Mucosa of stomach (tissue), 1 donor: Measurements from ENCODE around the gene CERK.
"Not testable (repeated sequence)": the region's sequence is repeated elsewhere in the genome, so short reads cannot be mapped to it uniquely, and the experiment has no call there.

ENCODE experiments used
- H3K27me3 ChIP-seq: one replicate; pipeline ENCODE4 v1.7.0; 2013; ENCODE audit warnings: mild to moderate bottlenecking, low read length; ENCODE audit not compliant: control insufficient read depth, insufficient read depth
- H3K36me3 ChIP-seq: one replicate; pipeline ENCODE4 v1.7.0; 2013; ENCODE audit warnings: low read length; ENCODE audit not compliant: control insufficient read depth, insufficient read depth
- H3K4me1 ChIP-seq: one replicate; pipeline ENCODE4 v1.7.0; 2013; ENCODE audit warnings: mild to moderate bottlenecking, low read length; ENCODE audit not compliant: control insufficient read depth, insufficient read depth
- H3K4me3 ChIP-seq: one replicate; pipeline ENCODE4 v1.7.0; 2013; ENCODE audit warnings: low read length
- H3K9ac ChIP-seq: one replicate; pipeline ENCODE4 v1.7.0; 2013; ENCODE audit warnings: mild to moderate bottlenecking, low read length, moderate library complexity
- H3K9me3 ChIP-seq: one replicate; pipeline ENCODE4 v1.7.0; 2013; ENCODE audit warnings: mild to moderate bottlenecking, low read length, moderate library complexity; ENCODE audit not compliant: control insufficient read depth
- donor health status: Pancreatic carcinoma.

The CERK gene

DNA sequence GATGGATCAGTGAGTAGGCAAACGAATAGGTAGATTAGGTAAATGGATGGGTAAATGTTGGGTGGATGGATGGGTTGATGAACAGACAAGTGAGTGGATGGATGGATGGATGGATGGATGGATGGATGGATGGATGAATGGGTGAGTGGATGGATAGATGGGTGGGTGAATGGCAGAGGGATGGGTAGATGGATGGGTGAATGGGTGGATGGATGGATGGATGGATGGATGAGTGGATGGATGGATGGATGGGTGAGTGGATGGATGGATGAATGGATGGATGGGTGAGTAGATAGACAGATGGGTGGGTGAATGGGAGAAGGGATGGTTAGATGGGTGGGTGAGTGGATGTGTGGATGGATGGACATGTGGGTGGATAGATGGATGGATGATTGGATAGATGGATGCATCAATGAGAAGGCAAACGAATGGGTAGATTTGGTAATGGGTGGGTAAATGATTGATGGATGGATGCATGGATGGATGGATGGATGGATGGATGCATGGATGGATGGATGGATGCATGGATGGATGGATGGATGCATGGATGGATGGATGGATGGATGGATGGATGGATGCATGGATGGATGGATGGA lies 89.7 kb downstream of the CERK start:
- H3K27me3 ChIP-seq, H3K36me3 ChIP-seq, H3K9ac ChIP-seq, H3K9me3 ChIP-seq, H3K4me3 ChIP-seq: not testable (repeated sequence)
- H3K4me1 ChIP-seq, result peaks cover 62% of the 10 kb centered on the region

DNA sequence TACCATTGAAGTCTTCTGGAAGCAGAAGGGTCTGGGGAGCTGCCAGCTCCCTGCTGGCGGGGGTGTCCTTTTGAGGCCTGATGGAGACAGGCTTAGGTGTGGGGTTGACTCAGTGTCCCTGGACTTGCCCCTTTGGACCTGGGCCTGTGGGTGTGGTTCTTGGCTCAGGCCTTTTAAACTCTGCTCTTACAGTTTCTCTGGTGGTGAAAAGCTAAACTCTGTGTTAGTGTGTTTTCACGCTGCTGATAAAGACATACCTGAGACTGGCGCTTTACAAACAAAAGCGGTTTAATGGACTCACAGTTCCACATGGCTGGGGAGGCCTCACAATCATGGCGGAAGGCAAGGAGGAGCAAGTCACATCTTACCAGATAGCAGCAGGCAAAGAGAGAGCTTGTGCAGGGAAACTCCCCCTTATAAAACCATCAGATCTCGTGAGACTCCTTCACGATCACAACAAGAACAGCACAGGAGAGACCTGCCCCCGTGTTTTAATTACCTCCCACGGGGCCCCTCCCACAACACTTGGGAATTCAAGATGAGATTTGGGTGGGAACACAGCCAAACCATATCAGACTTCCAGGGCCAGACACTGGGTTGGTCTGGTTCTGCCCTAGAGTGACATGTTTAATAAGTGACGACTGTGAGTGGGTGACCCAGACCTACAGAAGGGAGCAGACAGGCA lies 91.4 kb downstream of the CERK start:
- H3K36me3 ChIP-seq, result no peaks in the 10 kb centered on the region
- H3K4me3 ChIP-seq, result no peak overlapping the region
- H3K27me3 ChIP-seq, result no peaks in the 10 kb centered on the region
- H3K9ac ChIP-seq, result no peak overlapping the region
- no peaks in the 10 kb centered on the region for H3K9me3 ChIP-seq
- peaks cover 46% of the 10 kb centered on the region for H3K4me1 ChIP-seq

- H3K4me3 ChIP-seq, H3K9ac ChIP-seq, H3K9me3 ChIP-seq, H3K27me3 ChIP-seq, H3K36me3 ChIP-seq: not testable (repeated sequence)
- peaks cover 44% of the 10 kb centered on the region for H3K4me1 ChIP-seq
These were observed 95.1 kb downstream of the CERK start for GRCh38 chr22:46642840-46643480.

GRCh38 chr22:46641811-46642266 lies 96.2 kb downstream of the CERK start:
- H3K9me3 ChIP-seq, result no peaks in the 10 kb centered on the region
- no peak overlapping the region for H3K9ac ChIP-seq
- H3K27me3 ChIP-seq, result no peaks in the 10 kb centered on the region
- H3K4me3 ChIP-seq, result no peak overlapping the region
- peaks cover 33% of the 10 kb centered on the region for H3K4me1 ChIP-seq
- H3K36me3 ChIP-seq, result peaks cover 4% of the 10 kb centered on the region

DNA sequence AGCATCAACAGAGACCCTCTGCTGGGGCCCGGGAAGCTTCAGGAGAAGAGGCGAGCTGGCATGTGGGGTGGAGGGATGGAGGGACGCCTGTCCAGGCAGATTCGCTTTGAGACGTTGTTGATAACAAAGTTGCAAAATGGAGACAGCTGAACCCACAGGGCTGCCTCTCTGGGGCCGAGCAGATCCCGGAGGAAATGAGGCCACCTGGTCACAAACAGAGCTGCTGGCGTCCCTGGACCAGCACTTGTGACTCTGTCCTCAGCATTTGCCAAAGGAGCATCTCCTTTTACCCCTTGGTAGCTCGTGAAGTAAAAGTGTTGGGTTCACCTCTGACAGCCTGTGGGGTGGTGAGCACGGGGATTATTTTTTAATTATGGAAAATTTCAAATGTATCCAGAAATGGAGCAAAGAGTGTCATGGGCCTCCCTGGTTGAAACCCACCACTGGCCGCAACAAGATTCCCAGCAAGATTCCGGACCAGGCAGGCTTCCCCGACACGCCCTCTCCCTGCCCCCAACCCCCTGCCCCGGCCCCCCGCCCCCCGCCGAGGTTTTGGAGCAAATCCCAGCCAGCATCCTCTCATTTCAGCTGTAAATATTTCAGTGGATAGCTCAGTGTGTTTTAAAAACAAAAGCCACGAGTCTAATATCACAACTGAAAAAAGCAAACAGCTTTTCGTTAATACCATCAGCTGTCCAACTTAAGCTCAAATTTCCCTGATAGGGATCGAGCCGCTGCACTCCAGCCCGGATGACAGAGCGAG lies 97.6 kb downstream of the CERK start:
- no peaks in the 10 kb centered on the region for H3K9me3 ChIP-seq
- peaks cover 4% of the 10 kb centered on the region for H3K36me3 ChIP-seq
- H3K4me1 ChIP-seq, result peaks cover 22% of the 10 kb centered on the region
- no peak overlapping the region for H3K9ac ChIP-seq
- H3K4me3 ChIP-seq, result no peak overlapping the region
- H3K27me3 ChIP-seq, result no peaks in the 10 kb centered on the region

DNA sequence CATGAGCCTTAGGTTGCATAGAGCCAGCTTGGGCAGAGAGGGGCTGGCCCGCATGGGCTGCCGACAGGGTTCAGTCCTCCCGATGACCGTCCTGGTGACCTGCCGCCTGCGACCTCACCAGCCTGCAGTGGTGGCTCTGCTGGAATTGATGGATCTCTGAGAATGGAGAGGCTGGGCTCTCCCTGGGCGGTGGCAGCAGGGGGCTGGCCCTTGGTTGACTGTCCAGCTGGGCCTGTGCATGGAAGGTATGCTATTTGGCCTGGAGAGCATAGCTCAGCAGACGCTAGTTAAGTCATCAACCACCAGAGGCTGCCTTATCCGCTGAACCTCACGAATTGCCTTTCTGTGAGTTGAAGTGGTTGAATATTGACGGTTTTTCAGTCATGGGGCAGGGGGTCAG lies 98.2 kb downstream of the CERK start:
- H3K27me3 ChIP-seq, result no peaks in the 10 kb centered on the region
- peaks cover 25% of the 10 kb centered on the region for H3K4me1 ChIP-seq
- no peak overlapping the region for H3K9ac ChIP-seq
- H3K4me3 ChIP-seq, result no peak overlapping the region
- peaks cover 4% of the 10 kb centered on the region for H3K36me3 ChIP-seq
- H3K9me3 ChIP-seq, result no peaks in the 10 kb centered on the region

- H3K9ac ChIP-seq, result no peak overlapping the region
- H3K4me3 ChIP-seq, result no peak overlapping the region
- no peaks in the 10 kb centered on the region for H3K9me3 ChIP-seq
These were observed 99.2 kb downstream of the CERK start for GRCh38 chr22:46638601-46639431.

DNA sequence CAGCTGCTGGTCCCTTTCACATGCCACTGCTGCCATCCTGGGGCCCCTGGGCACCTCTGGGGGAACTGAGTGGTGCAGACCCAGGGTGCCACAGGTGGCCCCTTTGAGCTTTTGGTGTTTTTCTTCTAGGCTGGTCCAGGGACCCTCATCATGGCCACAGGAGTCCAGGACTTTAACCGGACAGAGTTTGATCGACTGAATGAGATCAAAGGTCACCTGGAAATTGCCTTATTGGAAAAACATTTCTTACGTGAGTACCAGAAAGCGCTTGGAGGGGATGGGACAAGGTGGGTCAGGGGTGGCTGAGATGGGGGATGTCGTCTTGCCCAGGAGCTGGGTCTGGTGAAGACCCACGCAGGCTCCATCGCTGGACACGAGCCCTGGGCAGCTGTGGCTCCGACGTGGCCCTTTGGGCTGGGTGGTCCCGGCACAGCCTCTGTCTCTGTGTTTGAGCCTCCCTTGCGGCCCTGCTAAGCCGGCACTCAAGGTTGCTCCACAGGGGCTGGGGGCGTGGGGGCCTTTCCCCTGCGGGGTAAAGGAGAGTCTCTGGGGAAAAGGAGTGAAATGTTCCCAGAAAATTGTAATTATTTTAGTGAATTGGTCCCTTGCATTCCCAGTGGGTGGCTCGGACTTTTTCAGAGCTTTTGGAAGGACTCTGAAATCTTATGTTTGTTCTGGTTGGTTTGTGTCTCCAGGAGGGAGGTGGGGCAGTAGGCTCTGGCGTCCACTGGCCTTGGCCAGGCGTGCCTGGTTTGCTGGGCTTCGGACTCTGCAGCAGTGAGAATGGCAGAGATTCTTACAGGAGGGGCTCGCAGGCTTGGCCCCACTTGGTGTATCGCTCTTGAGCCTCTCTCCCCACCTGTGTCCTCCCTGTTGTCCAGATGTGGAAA lies 100.1 kb downstream of the CERK start:
- Histone ChIP-seq H3K27me3 (no peaks in the 10 kb centered on the region), H3K36me3 (peaks cover 4% of the 10 kb centered on the region), H3K4me3 (no peak overlapping the region)

More at GRCh38 chr22:46638601-46639431, 99.2 kb downstream of the CERK start:
- peaks cover 35% of the 10 kb centered on the region for H3K4me1 ChIP-seq
- H3K36me3 ChIP-seq, result peaks cover 4% of the 10 kb centered on the region
- no peaks in the 10 kb centered on the region for H3K27me3 ChIP-seq

GRCh38 chr22:46636221-46637002 lies 101.6 kb downstream of the CERK start:
- H3K36me3 ChIP-seq, result peaks cover 4% of the 10 kb centered on the region
- H3K9ac ChIP-seq, result no peak overlapping the region
- H3K4me3 ChIP-seq, result no peak overlapping the region

More for the DNA sequence above, 100.1 kb downstream of the CERK start:
- Histone ChIP-seq H3K9ac (no peak overlapping the region), H3K9me3 (no peaks in the 10 kb centered on the region), H3K4me1 (peaks cover 35% of the 10 kb centered on the region)

GRCh38 chr22:46635756-46636155 lies 102.3 kb downstream of the CERK start:
- Histone ChIP-seq H3K4me3 (no peak overlapping the region), H3K9ac (no peak overlapping the region), H3K4me1 (peaks cover 41% of the 10 kb centered on the region), H3K9me3 (no peaks in the 10 kb centered on the region), H3K36me3 (peaks cover 4% of the 10 kb centered on the region), H3K27me3 (no peaks in the 10 kb centered on the region)

More at GRCh38 chr22:46636221-46637002, 101.6 kb downstream of the CERK start:
- Histone ChIP-seq H3K9me3 (no peaks in the 10 kb centered on the region), H3K27me3 (no peaks in the 10 kb centered on the region), H3K4me1 (peaks cover 41% of the 10 kb centered on the region)
